GM08714 (cell line): ENCODE measurements around the gene DACH2.
A peak's percentile ranks its signal among the peaks of the same experiment; 100 is the strongest.
"Not testable (repeated sequence)": the region's sequence is repeated elsewhere in the genome, so short reads cannot be mapped to it uniquely, and the experiment has no call there.

Source experiments
- H3K4me3 ChIP-seq: fragments of 200-500 bp; sonication (Bioruptor generic); 2 replicates; pipeline ENCODE4 v1.5.1; 2014; ENCODE audit warnings: mild to moderate bottlenecking, low read length, inconsistent platforms
- ZNF274 ChIP-seq: IDR thresholded peaks from 2 replicates; pipeline ENCODE4 v1.6.1; 2012; ENCODE audit warnings: mild to moderate bottlenecking, low read depth, low read length

DACH2 gene

GRCh38 chrX:86148024-86148511 is at the start of gene DACH2:
DACH2 (plus strand) TSS chrX:86148451.
- peak within 1 kb of the TSS; percentile 8; the same call in 1 of the 2 replicates for H3K4me3 ChIP-seq
- TF ChIP-seq ZNF274: no peak

GRCh38 chrX:86102341-86102740 is 45.9 kb upstream of the DACH2 start:
- no peak overlapping the region for H3K4me3 ChIP-seq
- no peak for TF ChIP-seq ZNF274

- H3K4me3 ChIP-seq: no peak overlapping the region
- TF ChIP-seq ZNF274: no peak
Measured at GRCh38 chrX:86103061-86103460, 45.2 kb upstream of the DACH2 start.

GRCh38 chrX:86104526-86104925 is 43.7 kb upstream of the DACH2 start:
- TF ChIP-seq ZNF274: no peak
- no peak overlapping the region for H3K4me3 ChIP-seq

- no peak overlapping the region for H3K4me3 ChIP-seq
- TF ChIP-seq ZNF274: no peak
Measured at GRCh38 chrX:86121916-86122315, 26.3 kb upstream of the DACH2 start.

GRCh38 chrX:86133761-86134160 is 14.5 kb upstream of the DACH2 start:
- no peak for TF ChIP-seq ZNF274
- H3K4me3 ChIP-seq: no peak overlapping the region

- no peak overlapping the region for H3K4me3 ChIP-seq
- TF ChIP-seq ZNF274: no peak
Measured at GRCh38 chrX:86137071-86137470, 11.2 kb upstream of the DACH2 start.

- no peak for TF ChIP-seq ZNF274
- H3K4me3 ChIP-seq: no peak overlapping the region
Measured at GRCh38 chrX:86141786-86142185, 6.5 kb upstream of the DACH2 start.

- no peak overlapping the region for H3K4me3 ChIP-seq
Measured at GRCh38 chrX:86146102-86146501, 2.1 kb upstream of the DACH2 start.

GRCh38 chrX:86148594-86148993 is 343 bp downstream of the DACH2 start:
- no peak for TF ChIP-seq ZNF274
- H3K4me3 ChIP-seq: no peak overlapping the region; the same call in 1 of the 2 replicates

More at GRCh38 chrX:86146102-86146501, 2.1 kb upstream of the DACH2 start:
- TF ChIP-seq ZNF274: no peak

- TF ChIP-seq ZNF274: no peak
- no peak overlapping the region for H3K4me3 ChIP-seq
Measured at GRCh38 chrX:86149119-86149518, 868 bp downstream of the DACH2 start.

- no peak for TF ChIP-seq ZNF274
- H3K4me3 ChIP-seq: no peak overlapping the region
Measured at GRCh38 chrX:86154553-86154952, 6.3 kb downstream of the DACH2 start.

- H3K4me3 ChIP-seq: no peak overlapping the region
- no peak for TF ChIP-seq ZNF274
Measured at GRCh38 chrX:86171366-86171765, 23.1 kb downstream of the DACH2 start.

GRCh38 chrX:86178906-86179305 is 30.7 kb downstream of the DACH2 start:
- no peak overlapping the region for H3K4me3 ChIP-seq
- TF ChIP-seq ZNF274: no peak

- H3K4me3 ChIP-seq: not testable (repeated sequence)
Measured at GRCh38 chrX:86181325-86181724, 33.1 kb downstream of the DACH2 start.

GRCh38 chrX:86192827-86193226 is 44.6 kb downstream of the DACH2 start:
- no peak for TF ChIP-seq ZNF274
- no peak overlapping the region for H3K4me3 ChIP-seq
